Activated naive CD8-positive, alpha-beta T cell treated with anti-CD3 and anti-CD28 coated beads, Interleukin-2, amount 50 U/mL, for 24 hours (primary cell): ENCODE data around the gene QRICH2.
"Not testable (repeated sequence)": the region's sequence is repeated elsewhere in the genome, so short reads cannot be mapped to it uniquely, and the experiment has no call there.

Source experiments
- ATAC-seq: fragments of 150-1000 bp; cut with Tn5 transposase; one replicate; pipeline ENCODE4 v1.10.0; 2021
- DNase-seq: peaks from one replicate; pipeline ENCODE4 v3.0.0; 2021
- H3K27ac Mint-ChIP-seq: one replicate; pipeline ENCODE4 v1.8.0; 2021; ENCODE audit warnings: mild to moderate bottlenecking, mixed read lengths
- H3K27me3 Mint-ChIP-seq: one replicate; pipeline ENCODE4 v1.8.0; 2021; ENCODE audit warnings: mixed read lengths
- H3K36me3 Mint-ChIP-seq: one replicate; pipeline ENCODE4 v1.8.0; 2021; ENCODE audit warnings: low read depth, mixed read lengths
- H3K4me1 Mint-ChIP-seq: one replicate; pipeline ENCODE4 v1.8.0; 2021; ENCODE audit warnings: mixed read lengths
- H3K4me3 Mint-ChIP-seq: one replicate; pipeline ENCODE4 v1.8.0; 2021; ENCODE audit warnings: mild to moderate bottlenecking, moderate library complexity, mixed read lengths
- H3K9me3 Mint-ChIP-seq: one replicate; pipeline ENCODE4 v1.8.0; 2021; ENCODE audit warnings: mixed read lengths

The QRICH2 gene

GRCh38 chr17:76336756-76337412 is 28.8 kb upstream of the QRICH2 start:
- Mint-ChIP-seq H3K27me3 (no peaks in the 10 kb centered on the region), H3K4me3 (no peak overlapping the region), H3K4me1 (no peaks in the 10 kb centered on the region), H3K36me3 (peaks cover 11% of the 10 kb centered on the region), H3K27ac (no peak overlapping the region), H3K9me3 (no peaks in the 10 kb centered on the region)
- no peak for DNase-seq
- no peak for ATAC-seq

DNA sequence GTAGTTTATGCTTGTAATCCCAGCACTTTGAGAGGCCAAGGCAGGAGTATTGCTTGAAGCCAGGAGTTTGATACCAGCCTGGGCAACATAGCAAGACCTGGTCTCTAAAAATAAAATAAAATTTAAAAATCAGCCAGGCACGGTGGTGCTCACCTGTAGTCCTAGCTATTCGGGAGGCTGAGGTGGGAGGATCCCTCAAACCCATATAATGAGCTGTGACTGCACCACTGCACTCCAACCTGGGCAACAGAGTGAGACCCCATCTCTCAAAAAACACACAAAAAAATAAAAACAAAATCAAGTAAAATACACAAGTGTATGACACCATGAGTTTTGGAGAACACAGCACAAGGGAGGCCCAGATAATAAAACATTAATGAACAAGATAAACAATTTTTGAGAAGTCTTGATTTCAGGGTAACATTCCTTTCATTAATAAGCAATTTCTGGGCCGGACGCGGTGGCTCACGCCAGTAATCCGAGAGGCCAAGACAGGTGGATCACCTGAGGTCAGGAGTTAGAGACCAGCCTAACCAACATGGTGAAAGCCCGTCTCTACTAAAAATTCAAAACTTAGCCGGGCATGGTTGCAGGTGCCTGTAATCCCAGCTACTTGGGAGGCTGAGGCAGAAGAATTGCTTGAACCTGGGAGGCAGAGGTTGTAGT is 27.8 kb upstream of the QRICH2 start:
- H3K4me1 Mint-ChIP-seq = no peaks in the 10 kb centered on the region
- DNase-seq (no peak), ATAC-seq (no peak)
- H3K27ac Mint-ChIP-seq = no peak overlapping the region
- peaks cover 10% of the 10 kb centered on the region for H3K36me3 Mint-ChIP-seq
- H3K9me3 Mint-ChIP-seq = no peaks in the 10 kb centered on the region
- no peaks in the 10 kb centered on the region for H3K27me3 Mint-ChIP-seq
- no peak overlapping the region for H3K4me3 Mint-ChIP-seq

- Mint-ChIP-seq H3K36me3 (peaks cover 7% of the 10 kb centered on the region), H3K4me3 (no peak overlapping the region), H3K9me3 (no peaks in the 10 kb centered on the region), H3K4me1 (no peaks in the 10 kb centered on the region), H3K27ac (no peak overlapping the region), H3K27me3 (no peaks in the 10 kb centered on the region)
- DNase-seq (no peak), ATAC-seq (no peak)
These were observed 25.8 kb upstream of the QRICH2 start for GRCh38 chr17:76333673-76334505.

DNA sequence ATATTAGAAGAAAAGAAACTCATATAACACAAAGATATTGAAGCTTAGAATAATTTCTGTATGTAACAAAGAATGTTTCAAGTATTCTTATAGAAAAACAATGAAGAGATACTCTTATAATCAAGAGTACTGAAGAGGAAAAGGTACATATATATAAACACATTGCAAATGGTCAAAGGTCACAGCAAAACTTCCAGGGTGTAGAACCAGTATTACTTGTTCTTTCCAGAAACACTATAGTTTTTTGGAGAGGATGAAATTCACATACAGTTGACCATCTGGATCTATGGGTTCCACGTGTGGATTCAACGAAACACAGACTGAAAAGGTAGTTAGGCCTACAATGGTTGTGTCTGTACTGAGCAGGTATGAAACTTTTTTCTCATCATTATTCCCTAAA is 23.0 kb upstream of the QRICH2 start:
- Mint-ChIP-seq H3K27me3 (no peaks in the 10 kb centered on the region), H3K27ac (no peak overlapping the region), H3K9me3 (no peaks in the 10 kb centered on the region), H3K4me1 (no peaks in the 10 kb centered on the region), H3K4me3 (no peak overlapping the region), H3K36me3 (peaks cover 8% of the 10 kb centered on the region)
- ATAC-seq = no peak
- DNase-seq = no peak

GRCh38 chr17:76329664-76330063 is 21.6 kb upstream of the QRICH2 start:
- H3K27me3 Mint-ChIP-seq = no peaks in the 10 kb centered on the region
- H3K36me3 Mint-ChIP-seq = peaks cover 10% of the 10 kb centered on the region
- no peak for DNase-seq
- H3K27ac Mint-ChIP-seq = no peak overlapping the region
- no peaks in the 10 kb centered on the region for H3K4me1 Mint-ChIP-seq
- no peaks in the 10 kb centered on the region for H3K9me3 Mint-ChIP-seq
- ATAC-seq = no peak
- H3K4me3 Mint-ChIP-seq = no peak overlapping the region

GRCh38 chr17:76327696-76328095 is 19.6 kb upstream of the QRICH2 start:
- no peak for ATAC-seq
- no peaks in the 10 kb centered on the region for H3K9me3 Mint-ChIP-seq
- H3K27ac Mint-ChIP-seq = no peak overlapping the region
- H3K4me1 Mint-ChIP-seq = no peaks in the 10 kb centered on the region
- no peak for DNase-seq
- H3K27me3 Mint-ChIP-seq = no peaks in the 10 kb centered on the region
- peaks cover 12% of the 10 kb centered on the region for H3K36me3 Mint-ChIP-seq
- H3K4me3 Mint-ChIP-seq = no peak overlapping the region

- H3K27me3 Mint-ChIP-seq = no peaks in the 10 kb centered on the region
- H3K4me1 Mint-ChIP-seq = no peaks in the 10 kb centered on the region
- DNase-seq (no peak), ATAC-seq (no peak)
- H3K4me3 Mint-ChIP-seq = no peak overlapping the region
- H3K36me3 Mint-ChIP-seq = peaks cover 7% of the 10 kb centered on the region
- H3K9me3 Mint-ChIP-seq = no peaks in the 10 kb centered on the region
- no peak overlapping the region for H3K27ac Mint-ChIP-seq
These were observed 18.2 kb upstream of the QRICH2 start for GRCh38 chr17:76326306-76326705.

- Mint-ChIP-seq H3K27me3 (no peaks in the 10 kb centered on the region), H3K9me3 (no peaks in the 10 kb centered on the region), H3K36me3 (peaks cover 5% of the 10 kb centered on the region), H3K4me3 (no peak overlapping the region), H3K4me1 (peaks cover 3% of the 10 kb centered on the region), H3K27ac (no peak overlapping the region)
- DNase-seq (no peak), ATAC-seq (no peak)
These were observed 10.5 kb upstream of the QRICH2 start for GRCh38 chr17:76318586-76318985.

- no peak overlapping the region for H3K27ac Mint-ChIP-seq
- peaks cover 3% of the 10 kb centered on the region for H3K4me1 Mint-ChIP-seq
- DNase-seq (no peak), ATAC-seq (no peak)
- H3K36me3 Mint-ChIP-seq = peaks cover 5% of the 10 kb centered on the region
- H3K4me3 Mint-ChIP-seq = no peak overlapping the region
- H3K27me3 Mint-ChIP-seq = no peaks in the 10 kb centered on the region
- no peaks in the 10 kb centered on the region for H3K9me3 Mint-ChIP-seq
These were observed 9.5 kb upstream of the QRICH2 start for GRCh38 chr17:76317535-76317934.

- DNase-seq (no peak), ATAC-seq (no peak)
- H3K36me3 Mint-ChIP-seq = peaks cover 7% of the 10 kb centered on the region
- H3K27me3 Mint-ChIP-seq = no peaks in the 10 kb centered on the region
- H3K27ac Mint-ChIP-seq = no peak overlapping the region
- H3K4me1 Mint-ChIP-seq = peaks cover 3% of the 10 kb centered on the region
- no peak overlapping the region for H3K4me3 Mint-ChIP-seq
- no peaks in the 10 kb centered on the region for H3K9me3 Mint-ChIP-seq
These were observed 6.5 kb upstream of the QRICH2 start for GRCh38 chr17:76314392-76315227.

GRCh38 chr17:76312735-76313134 is 4.7 kb upstream of the QRICH2 start:
- no peak overlapping the region for H3K27ac Mint-ChIP-seq
- H3K36me3 Mint-ChIP-seq = peaks cover 3% of the 10 kb centered on the region
- no peak for DNase-seq

DNA sequence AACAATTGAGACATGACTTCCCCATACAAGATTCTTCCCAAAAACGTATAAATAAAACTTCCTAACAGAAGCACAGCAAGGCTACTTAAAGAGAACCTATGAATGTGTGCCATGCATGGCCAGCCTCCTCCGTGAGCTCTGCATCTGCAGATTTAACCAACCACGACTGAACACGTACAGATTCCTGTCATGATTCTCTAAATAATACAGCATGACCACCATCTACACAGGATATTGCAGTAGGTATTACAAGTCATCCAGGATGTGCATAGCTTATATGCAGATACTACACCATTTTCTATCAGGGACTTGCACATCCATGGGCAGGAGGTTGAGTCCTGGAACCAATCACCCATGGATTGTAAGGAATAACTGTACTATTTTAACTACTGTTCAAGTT is 1.4 kb upstream of the QRICH2 start:
- ATAC-seq = no peak
- no peaks in the 10 kb centered on the region for H3K4me1 Mint-ChIP-seq
- no peak overlapping the region for H3K27ac Mint-ChIP-seq
- no peak for DNase-seq
- H3K36me3 Mint-ChIP-seq = peaks cover 3% of the 10 kb centered on the region
- H3K9me3 Mint-ChIP-seq = no peaks in the 10 kb centered on the region
- no peaks in the 10 kb centered on the region for H3K27me3 Mint-ChIP-seq
- H3K4me3 Mint-ChIP-seq = no peak overlapping the region

More at GRCh38 chr17:76312735-76313134, 4.7 kb upstream of the QRICH2 start:
- ATAC-seq = no peak
- H3K4me1 Mint-ChIP-seq = peaks cover 3% of the 10 kb centered on the region
- H3K27me3 Mint-ChIP-seq = no peaks in the 10 kb centered on the region
- H3K9me3 Mint-ChIP-seq = no peaks in the 10 kb centered on the region
- H3K4me3 Mint-ChIP-seq = no peak overlapping the region

- no peak overlapping the region for H3K4me3 Mint-ChIP-seq
- peaks cover 2% of the 10 kb centered on the region for H3K36me3 Mint-ChIP-seq
- H3K27me3 Mint-ChIP-seq = no peaks in the 10 kb centered on the region
- no peak for ATAC-seq
- no peak overlapping the region for H3K27ac Mint-ChIP-seq
- DNase-seq = no peak
- no peaks in the 10 kb centered on the region for H3K9me3 Mint-ChIP-seq
- H3K4me1 Mint-ChIP-seq = no peaks in the 10 kb centered on the region
These were observed 644 bp downstream of the QRICH2 start for GRCh38 chr17:76307299-76307965.

GRCh38 chr17:76305135-76305454 is 3.0 kb downstream of the QRICH2 start:
- H3K4me1 Mint-ChIP-seq, H3K27me3 Mint-ChIP-seq, H3K9me3 Mint-ChIP-seq, ATAC-seq, DNase-seq, H3K36me3 Mint-ChIP-seq, H3K27ac Mint-ChIP-seq, H3K4me3 Mint-ChIP-seq: not testable (repeated sequence)
